WTC11 (cell line): ENCODE measurements around the gene ANKRD33B. TPM values are rescaled to one million over a fixed set of nuclear protein-coding genes. Genes with fewer than 3 reads are reported as not detected.

Experiments used
- ATAC-seq: fragments of 200-7000 bp; cut with Tn5 transposase; 2 replicates; pipeline ENCODE4 v1.10.0; 2021; ENCODE audit warnings: mild to moderate bottlenecking, moderate library complexity
- CTCF ChIA-PET: fragments of 300-600 bp; sonication (Branson Sonifier 250); formaldehyde crosslinking; loops from one replicate; lab custom pipeline; 2021; ENCODE audit warnings: antibody characterized with exemption; lab: Charles Lee
- POLR2A ChIA-PET: fragments of 350-600 bp; sonication (Branson Sonifier 250); formaldehyde crosslinking; loops from one replicate; lab custom pipeline; 2021; ENCODE audit warnings: antibody characterized with exemption; lab: Charles Lee
- DNase-seq: peaks from one replicate; pipeline ENCODE4 v3.0.0; 2021; ENCODE audit warnings: low spot score
- H3K27ac Mint-ChIP-seq: 2 replicates; pipeline ENCODE4 v1.8.0; 2021; ENCODE audit warnings: mixed read lengths
- H3K27me3 Mint-ChIP-seq: 2 replicates; pipeline ENCODE4 v1.8.0; 2021; ENCODE audit warnings: low read depth, mild to moderate bottlenecking, moderate library complexity, mixed read lengths
- H3K36me3 Mint-ChIP-seq: 2 replicates; pipeline ENCODE4 v1.8.0; 2021; ENCODE audit warnings: mixed read lengths
- H3K4me1 Mint-ChIP-seq: 2 replicates; pipeline ENCODE4 v1.8.0; 2022; ENCODE audit warnings: mixed read lengths
- H3K4me3 Mint-ChIP-seq: 2 replicates; pipeline ENCODE4 v1.8.0; 2021; ENCODE audit warnings: mild to moderate bottlenecking, moderate library complexity, mixed read lengths
- H3K9me3 Mint-ChIP-seq: 2 replicates; pipeline ENCODE4 v1.8.0; 2021; ENCODE audit warnings: mixed read lengths
- AFF4 ChIP-seq: sonication (generic); formaldehyde crosslinking; IDR thresholded peaks from 2 replicates; pipeline ENCODE4 v1.8.1; 2023; ENCODE audit warnings: mild to moderate bottlenecking, missing genetic modification reagents, borderline replicate concordance
- CTCF ChIP-seq: fragments of 200-600 bp; IDR thresholded peaks from 2 replicates; pipeline ENCODE4 v1.8.0; 2022; ENCODE audit warnings: antibody characterized with exemption
- NR3C1 ChIP-seq: sonication (generic); formaldehyde crosslinking; conservative IDR thresholded peaks from 2 replicates; pipeline ENCODE4 v1.8.1; 2023; ENCODE audit warnings: low read depth, mild to moderate bottlenecking, missing genetic modification reagents
- ZNF425 ChIP-seq: fragments of 250-450 bp; sonication (Bioruptor Pico); conservative IDR thresholded peaks from 2 replicates; pipeline ENCODE4 v1.9.0; 2021; ENCODE audit warnings: mild to moderate bottlenecking
- total RNA-seq: library from RNA; stranded (reverse); gene quantifications from 3 replicates; pipeline ENCODE4 v1.2.3, GENCODE V29; 2021
- TF ChIP-seq, protein P1 (sequence below): sonication (generic); formaldehyde crosslinking; IDR thresholded peaks from 2 replicates; pipeline ENCODE4 v1.8.0; 2022; ENCODE audit warnings: mild to moderate bottlenecking, missing genetic modification reagents

The ANKRD33B gene
- total RNA-seq, 1 experiment from 2014 or later = 9.2 TPM

GRCh38 chr5:10690460-10691440 lies 126.9 kb downstream of the ANKRD33B start (continued):
- TF ChIP-seq AFF4 (CRISPR knock-in tag) = no peak
- TF ChIP-seq, protein P1, sequence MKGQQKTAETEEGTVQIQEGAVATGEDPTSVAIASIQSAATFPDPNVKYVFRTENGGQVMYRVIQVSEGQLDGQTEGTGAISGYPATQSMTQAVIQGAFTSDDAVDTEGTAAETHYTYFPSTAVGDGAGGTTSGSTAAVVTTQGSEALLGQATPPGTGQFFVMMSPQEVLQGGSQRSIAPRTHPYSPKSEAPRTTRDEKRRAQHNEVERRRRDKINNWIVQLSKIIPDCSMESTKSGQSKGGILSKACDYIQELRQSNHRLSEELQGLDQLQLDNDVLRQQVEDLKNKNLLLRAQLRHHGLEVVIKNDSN (CRISPR knock-in tag) = no peak

DNA sequence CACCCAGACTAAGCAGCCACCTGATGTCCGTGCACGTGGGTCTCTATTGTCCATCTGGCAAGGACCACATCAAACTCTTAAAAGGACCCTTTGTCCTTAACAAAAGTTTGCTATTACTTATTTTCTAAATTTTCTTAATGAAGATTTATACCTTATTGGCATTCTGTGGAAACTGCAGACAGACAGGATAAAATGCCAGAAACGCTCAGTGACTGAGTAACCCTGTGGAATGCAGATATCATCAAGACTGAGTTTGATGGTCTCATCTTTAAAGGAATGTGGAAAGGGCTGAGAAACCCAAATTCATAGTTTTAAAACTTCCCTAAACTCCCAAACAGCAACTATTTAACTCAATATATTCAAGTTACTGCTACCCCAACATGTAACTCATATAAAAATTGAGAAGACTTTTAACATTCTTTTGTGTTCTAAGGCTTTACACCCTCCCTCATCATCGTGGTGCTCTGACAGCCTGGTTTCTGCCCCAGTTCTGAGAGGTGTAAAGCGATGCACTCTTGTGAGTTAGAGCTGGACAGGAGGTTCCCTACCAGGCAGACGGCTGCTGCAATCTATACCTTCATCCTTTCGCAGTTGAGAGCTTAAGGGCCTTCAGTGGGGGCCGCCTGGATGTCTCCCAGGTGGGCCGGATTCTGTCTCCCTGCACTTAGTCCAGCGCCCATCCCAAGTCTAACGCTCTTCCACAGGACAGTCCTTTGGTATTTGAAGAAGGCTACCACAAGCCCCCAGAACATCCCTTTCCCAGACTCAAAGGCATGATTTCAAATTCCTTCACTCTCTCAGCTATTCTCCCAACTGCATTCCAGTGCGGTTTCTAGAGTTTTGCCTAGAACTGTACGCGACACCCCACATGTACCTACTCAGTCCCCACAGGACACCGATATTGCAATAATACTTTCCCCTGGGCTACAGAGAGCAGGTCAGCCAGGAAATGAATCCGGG lies 128.2 kb downstream of the ANKRD33B start:
- Mint-ChIP-seq H3K27me3 (no peaks in the 10 kb centered on the region), H3K4me3 (no peak overlapping the region), H3K27ac (no peak overlapping the region), H3K9me3 (peaks cover 4% of the 10 kb centered on the region), H3K4me1 (peaks cover 26% of the 10 kb centered on the region), H3K36me3 (peaks cover 8% of the 10 kb centered on the region)
- ATAC-seq (no peak), DNase-seq (no peak)
- no peak for TF ChIP-seq NR3C1 (CRISPR knock-in tag)
- POLR2A ChIA-PET = no interaction called here
- CTCF ChIA-PET = interaction anchor here (0.5 to 1.9 kb wide), 4 partner anchors 10 to 239 kb away, joined by 3 to 7 read pairs (median 4); no protein-coding TSS in a partner anchor

- DNase-seq (peak; percentile 67), ATAC-seq (peak; percentile 93)
- Mint-ChIP-seq H3K4me3 (no peak overlapping the region), H3K27ac (no peak overlapping the region), H3K9me3 (no peaks in the 10 kb centered on the region), H3K36me3 (no peaks in the 10 kb centered on the region), H3K27me3 (no peaks in the 10 kb centered on the region), H3K4me1 (peaks cover 24% of the 10 kb centered on the region)
- POLR2A ChIA-PET = interaction anchor here (0.6 kb wide), 1 partner anchor 1105 kb away, joined by 4 read pairs; no protein-coding TSS in a partner anchor
- TF ChIP-seq CTCF (peak; percentile 20; the same call in 1 of the 2 replicates), ZNF425 (CRISPR knock-in tag) (no peak)
- CTCF ChIA-PET = interaction anchor here (0.6 to 2.1 kb wide), 15 partner anchors 10 to 488 kb away, joined by 3 to 11 read pairs (median 4); no protein-coding TSS in a partner anchor
Observed at GRCh38 chr5:10695055-10695649, 131.3 kb downstream of the ANKRD33B start.
